Activated CD4-positive, alpha-beta T cell treated with anti-CD3 and anti-CD28 coated beads for 24 hours (primary cell): ENCODE results near the gene OR51A2.
"Not testable (repeated sequence)": the region's sequence is repeated elsewhere in the genome, so short reads cannot be mapped to it uniquely, and the experiment has no call there.

Experiments used
- DNase-seq, 2 donors: peaks; one replicate each; pipeline ENCODE4 v3.0.0-alpha.2; 2020; ENCODE audit warnings: low read depth in 2 of 2

The OR51A2 gene, protein sequence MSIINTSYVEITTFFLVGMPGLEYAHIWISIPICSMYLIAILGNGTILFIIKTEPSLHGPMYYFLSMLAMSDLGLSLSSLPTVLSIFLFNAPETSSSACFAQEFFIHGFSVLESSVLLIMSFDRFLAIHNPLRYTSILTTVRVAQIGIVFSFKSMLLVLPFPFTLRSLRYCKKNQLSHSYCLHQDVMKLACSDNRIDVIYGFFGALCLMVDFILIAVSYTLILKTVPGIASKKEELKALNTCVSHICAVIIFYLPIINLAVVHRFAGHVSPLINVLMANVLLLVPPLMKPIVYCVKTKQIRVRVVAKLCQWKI

DNA sequence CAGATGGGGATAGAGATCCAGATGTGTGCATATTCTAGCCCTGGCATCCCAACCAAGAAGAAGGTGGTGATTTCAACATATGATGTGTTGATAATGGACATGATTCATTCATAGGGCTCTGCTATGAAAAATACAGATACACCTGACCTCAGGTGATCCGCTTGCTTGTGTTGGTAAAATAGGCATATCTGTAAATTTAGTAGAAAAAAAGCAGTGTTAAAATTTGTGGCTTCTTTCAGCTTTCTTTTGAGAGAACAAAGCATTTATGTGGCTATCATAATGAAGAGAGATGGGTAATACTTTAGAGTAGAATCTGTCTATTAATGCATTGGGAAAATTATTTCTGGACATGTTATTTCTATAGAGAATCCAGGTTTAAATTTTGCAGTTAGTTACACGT lies at the start of gene OR51A2:
TSS of gene OR51A2 (minus strand) at position 101 of the 400 bp plus-strand sequence. CDS start at position 101, 0 bp downstream.
- not testable (repeated sequence) for DNase-seq

DNA sequence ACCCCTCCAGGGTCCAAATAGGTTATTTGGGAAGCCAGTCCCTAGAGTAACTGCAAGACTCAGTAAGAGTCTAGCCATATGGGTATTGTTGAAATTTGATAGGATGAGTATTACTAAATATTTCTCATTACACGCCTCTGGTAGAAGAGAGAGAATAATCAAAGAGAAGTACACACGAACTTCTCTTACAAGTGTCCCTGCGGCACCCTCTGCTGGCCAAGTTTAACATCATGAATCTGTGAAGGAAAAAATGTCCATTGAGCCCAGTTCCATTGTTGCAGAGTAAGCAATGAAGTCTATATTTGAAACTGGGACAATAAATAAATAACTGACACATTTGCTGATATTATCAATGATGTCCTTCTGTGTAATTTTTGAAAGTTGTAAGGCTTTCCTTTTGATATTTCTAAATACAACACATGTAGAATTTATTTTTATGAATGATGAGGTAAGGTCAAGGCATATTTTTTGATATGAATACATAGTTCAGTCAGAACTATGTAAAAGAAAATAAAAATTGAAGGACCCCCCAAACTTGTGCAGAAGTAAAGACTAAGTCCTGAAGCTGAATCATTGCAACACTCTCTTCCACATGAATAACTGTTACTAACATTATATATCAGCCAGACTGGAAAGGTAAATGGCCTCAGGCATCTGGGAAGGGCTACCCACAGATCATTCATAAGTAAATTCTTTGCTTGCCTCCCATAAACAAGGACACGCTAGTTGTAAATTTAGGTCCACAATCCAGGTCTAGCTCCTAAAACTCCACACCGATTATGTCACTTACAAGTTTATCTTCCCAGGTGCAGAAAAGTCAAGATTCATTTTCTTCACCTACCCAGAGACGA lies 49.1 kb upstream of the OR51A2 start:
- peak in 1 of 2 donors; percentile 4 for DNase-seq

DNA sequence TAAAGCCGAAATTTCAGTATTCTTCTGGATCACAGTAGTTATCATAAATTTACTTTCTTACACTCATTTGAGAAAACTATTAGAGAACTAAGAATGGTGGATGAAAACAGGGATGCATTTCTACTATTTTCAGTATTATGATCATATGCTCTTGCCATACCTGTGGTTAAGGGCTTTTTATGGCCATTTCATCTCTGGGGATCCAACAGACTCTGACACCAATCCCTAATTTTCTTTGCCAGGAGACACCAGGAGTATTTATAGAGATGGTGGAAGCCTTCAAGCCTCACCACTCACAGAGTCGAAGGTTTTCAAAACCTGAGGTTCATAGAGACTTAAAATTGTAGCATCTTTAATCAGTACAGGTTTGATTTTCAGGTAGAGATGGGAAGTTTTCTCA lies 39.0 kb upstream of the OR51A2 start, which contains the start of gene OR51L1:
TSS of gene OR51L1 (plus strand) at position 301 of the 400 bp plus-strand sequence. CDS start 4,132 bp downstream, outside the sequence.
- no peak for DNase-seq

DNA sequence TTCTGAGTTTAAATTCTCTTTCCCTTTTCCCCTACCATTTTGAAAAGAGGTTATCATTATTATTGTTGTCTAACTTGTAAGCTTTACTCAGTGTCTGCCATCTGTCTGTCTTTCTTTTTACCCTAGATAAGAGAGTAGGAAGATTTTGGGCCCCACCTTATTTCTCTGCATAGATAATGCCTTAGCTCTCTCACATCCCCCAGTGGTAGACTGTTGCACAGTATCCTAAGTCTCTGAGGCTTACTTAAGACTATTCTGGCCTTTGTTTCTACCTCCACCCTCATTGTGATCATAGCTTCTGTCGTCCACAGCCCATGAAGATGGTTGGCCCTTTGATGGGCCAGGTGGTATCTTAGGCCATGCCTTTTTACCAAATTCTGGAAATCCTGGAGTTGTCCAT lies 35.5 kb upstream of the OR51A2 start:
- DNase-seq, result no peak

DNA sequence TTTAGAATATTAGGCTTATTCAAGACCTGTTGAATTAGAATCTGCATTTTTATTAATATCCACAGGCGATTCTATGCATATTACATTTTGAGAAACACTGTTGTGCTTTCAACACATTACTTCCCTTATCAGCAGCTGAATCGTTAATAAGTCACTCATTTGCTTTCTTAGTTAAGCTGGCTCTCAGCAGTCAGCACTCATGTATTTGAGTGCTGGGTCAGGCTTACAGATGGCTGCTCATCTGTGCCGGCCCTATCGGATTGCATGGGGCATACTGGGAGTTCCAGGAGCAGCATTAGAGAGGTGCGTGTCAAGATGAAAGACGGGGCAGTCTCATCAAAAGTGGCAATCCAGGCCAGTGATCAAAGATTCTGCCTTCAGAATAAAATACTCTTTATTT lies 28.3 kb upstream of the OR51A2 start:
- no peak for DNase-seq

DNA sequence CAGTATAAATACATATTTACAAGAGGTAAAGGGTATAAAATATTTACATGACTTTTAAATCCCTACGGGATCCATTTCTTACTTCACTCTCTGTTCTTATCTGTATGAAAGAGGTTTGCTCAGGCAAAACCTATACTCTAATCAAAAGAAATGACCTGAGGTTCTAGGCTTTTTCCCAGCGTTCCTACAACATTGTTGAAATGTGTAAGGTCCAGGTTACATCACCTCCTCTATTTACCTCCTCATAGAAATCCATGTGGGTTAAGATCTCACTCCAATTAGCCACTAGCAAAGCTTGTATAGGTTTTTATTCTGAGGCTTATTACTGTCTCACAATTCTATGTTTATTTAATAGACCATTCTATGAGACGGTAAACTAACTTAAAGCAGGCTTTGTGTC lies 27.2 kb upstream of the OR51A2 start:
- no peak for DNase-seq

DNA sequence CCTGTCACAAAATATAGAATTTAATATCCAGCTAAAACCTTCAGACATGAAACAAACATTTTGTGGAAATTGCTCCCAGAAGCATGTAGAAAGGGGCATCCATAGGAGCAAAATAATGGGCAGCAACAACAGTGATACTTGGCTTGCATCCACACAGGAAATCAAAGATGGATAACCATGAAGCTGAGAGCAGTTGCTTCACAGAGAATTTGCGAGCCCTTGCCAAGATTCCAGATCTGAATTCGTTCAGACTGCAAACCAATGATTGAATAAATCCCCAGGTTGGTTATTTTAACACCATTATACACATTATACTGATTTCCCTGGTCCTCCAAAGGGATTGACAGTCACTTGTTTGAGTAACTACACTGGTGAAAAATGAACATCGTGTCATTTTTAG lies 23.5 kb upstream of the OR51A2 start:
- no peak for DNase-seq

DNA sequence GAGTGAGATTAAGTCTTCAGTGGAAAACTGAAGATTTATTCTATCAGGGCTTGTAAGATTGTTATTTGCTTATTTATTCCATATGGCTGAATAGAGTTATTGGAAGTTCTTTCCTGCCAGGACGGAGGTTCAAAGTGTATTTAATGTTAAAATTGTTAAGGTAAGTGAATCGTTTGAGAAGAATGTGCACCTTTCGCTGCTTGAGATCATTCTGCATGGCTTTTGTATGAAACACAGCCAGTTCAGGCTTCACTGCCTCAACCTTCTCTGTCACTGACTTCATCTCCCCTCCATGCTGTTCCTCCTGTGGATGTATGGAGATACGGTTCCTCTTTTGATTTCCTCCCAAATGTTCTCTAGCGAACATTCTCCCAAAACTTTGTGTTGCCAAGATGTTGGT lies 19.9 kb upstream of the OR51A2 start:
- DNase-seq, result no peak

DNA sequence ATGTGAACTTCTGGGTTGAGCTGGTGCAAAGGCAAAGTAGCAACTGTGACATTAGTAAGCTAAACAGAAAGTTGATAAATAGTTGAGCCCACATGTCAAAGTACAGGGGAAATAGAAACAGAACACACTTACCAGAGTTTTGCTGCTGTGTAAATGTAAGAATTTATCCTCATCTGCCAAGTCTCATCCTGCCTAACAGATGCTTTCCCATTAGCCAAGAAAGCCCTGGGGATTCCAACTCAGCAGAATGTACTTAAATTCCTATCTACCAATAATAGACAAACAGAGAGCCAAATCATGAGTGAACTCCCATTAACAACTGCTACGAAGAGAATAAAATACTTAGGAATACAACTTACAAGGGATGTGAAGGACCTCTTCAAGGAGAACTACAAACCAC lies 7.3 kb upstream of the OR51A2 start:
- DNase-seq, result no peak

DNA sequence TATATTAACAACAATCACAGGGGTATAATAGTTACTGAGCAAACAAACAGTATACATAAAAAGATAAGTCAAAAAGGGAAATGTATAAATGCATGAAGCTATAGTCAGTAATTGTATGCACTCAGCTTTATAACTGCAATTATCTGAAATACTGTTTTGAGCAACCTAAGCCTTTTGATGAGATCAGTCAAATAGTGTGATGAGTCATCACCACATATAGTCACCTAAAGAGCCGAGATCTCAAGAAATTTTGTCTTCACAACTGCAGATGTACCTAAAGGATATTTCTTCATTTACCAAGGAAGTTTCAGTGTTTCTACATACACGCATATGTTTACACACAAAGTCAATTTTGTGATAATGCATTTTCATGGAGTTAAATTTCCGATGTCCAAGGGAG lies 5.4 kb upstream of the OR51A2 start:
- DNase-seq, result no peak

DNA sequence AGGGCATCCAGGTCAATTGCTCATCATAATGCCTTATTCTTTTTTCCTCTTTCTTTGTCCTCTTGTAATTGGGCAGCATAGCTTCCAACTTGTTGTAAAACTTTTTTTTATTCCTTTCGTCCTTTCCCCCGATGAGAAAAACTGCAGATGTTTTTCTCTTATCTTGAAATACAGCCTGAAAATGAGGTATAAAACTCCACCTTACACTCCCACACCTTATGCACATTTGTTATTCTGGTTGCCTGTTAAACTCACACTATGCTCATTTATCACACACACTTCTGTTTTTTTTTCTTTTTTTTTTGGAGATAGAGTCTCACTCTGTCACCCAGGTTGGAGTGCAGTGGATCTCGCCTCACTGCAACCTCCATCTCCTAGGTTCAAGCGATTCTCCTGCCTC lies 1.9 kb upstream of the OR51A2 start:
- no peak for DNase-seq

DNA sequence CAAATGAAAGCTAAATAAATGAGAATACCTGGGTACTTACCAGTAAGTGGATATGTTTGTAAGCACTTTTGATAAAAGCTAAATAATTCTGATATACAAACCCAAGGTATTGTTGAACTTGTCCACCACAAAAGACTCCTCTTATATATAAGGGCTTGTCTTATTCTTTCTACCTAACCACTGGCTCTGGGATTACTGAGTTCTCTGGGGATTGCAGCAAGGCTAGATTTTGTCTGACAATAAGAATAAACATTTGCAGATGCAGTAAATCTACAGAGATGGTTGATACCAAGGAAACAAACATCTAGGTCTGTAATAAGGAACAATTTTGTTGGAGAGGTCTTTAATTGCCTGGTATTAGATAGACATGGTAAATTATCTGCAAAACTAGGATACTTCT lies 8.0 kb downstream of the OR51A2 start, which contains the start of gene OR51A4:
TSS of gene OR51A4 (minus strand) at position 101 of the 400 bp plus-strand sequence. CDS start 505 bp downstream, outside the sequence.
- DNase-seq, result no peak

DNA sequence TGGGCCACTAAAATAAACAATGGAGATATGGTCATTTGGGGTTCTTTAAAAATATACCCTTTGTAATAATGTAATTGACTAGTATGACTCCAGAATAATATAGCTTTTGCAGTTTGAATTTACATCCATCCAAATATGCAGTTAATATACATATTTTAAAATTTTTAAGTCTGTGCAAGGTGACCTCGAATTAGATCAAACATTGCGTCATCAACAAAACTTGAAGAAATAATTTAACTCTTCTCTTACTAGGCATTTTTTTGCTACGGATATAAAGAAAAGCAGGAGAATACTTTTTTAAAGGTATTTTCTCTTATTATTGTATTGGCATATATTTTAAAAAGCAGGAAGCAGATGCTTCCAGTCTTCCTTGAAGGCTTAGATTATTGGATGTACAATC lies 18.8 kb downstream of the OR51A2 start:
- DNase-seq, result no peak

DNA sequence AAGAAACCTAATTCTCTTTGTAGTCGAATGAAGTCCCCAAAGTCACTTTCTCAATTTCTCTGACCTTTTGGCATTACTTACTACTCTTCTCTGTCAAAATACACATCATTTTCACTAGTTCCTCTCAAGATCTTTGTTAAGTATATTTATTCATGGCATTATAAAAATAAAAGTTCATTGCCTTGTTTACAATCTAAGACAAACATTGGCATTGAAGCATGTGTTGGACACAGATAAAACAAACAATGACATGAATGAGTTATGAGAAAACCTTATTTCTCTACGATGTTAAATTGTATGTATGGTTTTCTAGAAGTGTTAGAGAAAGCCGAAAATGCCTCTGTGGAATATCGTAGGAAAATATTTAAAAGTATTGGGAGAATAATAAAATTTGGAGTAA lies 22.8 kb downstream of the OR51A2 start:
- no peak for DNase-seq

DNA sequence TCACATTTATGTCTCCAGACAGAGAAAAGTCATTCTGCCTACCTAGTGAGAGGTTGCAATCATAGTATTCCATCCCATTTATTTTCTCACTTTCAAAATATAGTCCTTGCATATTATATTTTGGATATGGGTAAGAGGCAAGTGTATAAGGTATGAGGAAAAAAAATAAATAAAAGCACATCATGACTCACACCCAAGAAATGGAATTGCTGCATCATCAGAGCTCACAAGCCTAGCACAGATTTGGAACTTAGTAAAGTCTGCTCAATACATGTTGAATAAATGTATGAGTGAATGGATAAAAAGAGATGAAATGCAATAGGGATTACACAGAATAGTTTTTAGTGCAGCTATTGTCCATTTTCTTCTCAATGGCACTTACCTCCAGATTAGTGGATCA lies 28.9 kb downstream of the OR51A2 start:
- no peak for DNase-seq

DNA sequence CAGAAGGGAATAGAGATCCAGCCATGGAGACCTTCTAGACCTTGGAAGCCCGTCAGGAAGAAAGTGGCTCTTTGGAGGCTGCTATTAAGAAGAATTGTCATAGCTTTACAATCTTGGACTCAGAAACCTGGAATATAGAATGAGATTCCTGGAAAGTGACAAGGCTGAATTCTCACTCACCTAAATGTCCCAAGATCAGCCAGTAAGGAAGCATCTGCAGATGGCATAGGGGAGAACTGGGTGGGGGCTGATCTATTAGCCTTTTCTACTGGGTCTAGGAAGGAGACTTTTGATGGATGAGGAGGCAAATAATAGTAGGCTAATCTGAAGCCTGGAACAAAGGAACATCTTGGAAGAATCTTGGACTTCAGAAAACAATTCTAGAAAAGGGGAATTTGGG lies 31.3 kb downstream of the OR51A2 start, which contains the start of gene OR51G1:
TSS of gene OR51G1 (minus strand) at position 101 of the 400 bp plus-strand sequence. CDS start at position 101, 0 bp downstream.
- no peak for DNase-seq

DNA sequence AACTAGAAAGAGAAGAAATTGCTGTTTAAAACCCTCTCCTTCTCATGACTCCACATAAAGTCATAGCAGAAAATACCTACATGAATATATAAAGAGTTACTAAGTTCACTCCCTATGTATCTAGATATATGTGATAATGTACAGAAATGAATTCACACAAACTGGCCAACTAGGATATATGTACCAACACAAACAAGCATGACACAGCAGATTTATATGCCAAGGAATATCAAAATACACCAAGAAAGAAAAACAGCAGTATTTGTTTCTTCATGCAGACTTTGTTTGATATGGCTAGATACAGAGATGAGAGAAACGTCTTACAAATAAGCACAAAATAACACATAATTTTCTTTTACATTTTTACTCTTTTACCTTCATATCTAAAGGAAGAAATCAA lies 33.2 kb downstream of the OR51A2 start:
- DNase-seq, result no peak

DNA sequence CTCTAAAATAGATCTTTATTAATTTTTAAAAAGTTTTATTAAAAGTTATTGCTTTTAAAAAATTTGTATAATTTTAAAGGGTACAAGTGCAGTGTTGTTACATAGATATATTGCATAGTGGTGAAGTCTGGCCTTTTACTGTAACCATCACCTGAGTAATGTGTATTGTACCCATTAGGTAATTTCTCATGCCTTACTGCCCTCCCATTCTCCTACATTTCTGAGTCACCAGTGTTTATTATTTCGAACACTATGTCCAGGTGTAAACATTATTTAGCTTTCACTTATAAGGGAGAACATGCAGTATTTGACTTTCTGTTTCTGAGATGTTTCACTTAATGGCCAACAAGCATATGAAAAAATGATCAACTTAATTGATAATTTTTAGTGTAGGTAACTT lies 33.7 kb downstream of the OR51A2 start:
- DNase-seq, result no peak

DNA sequence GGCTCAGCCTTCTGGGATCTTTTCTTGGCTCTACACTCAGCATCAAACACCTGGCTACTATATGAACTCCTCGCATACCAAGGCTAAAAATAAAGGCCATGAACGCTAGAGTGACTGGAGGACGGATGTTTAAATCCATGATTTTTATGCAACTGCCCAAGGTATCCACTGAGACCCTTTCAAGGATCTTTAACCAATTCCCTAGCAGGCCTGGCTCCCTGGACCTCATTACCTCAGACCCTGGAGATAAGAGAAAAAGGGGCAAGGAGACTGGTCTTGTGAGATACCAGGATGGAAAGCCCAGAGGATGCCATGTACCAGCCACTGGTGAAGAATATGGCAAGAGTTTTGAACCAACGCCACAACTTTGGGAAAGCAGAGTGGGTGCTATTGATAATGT lies 36.3 kb downstream of the OR51A2 start, which contains the start of gene OR51G2:
TSS of gene OR51G2 (minus strand) at position 101 of the 400 bp plus-strand sequence. CDS start 3,687 bp downstream, outside the sequence.
- no peak for DNase-seq

DNA sequence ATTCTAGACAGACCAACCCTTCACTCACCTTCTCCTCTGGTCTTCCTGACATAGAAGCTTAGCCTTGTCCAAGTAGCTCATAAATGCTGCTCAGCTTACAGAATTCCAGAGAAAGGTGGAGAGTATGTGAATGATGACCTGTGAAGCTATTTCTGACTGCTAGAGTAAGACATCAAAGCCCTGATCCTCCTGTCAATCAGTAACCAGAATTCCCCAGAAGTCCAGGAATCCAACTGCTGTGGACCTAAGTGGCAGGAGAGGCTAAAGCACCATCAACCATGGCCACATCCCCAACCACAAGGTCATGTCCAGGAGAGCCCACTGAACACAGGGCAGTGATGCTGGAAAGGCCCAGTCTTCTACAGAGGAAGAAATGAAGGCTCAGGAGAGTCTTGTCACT lies 38.9 kb downstream of the OR51A2 start:
- no peak for DNase-seq
